ENCODE measurements around the gene OSBPL5. TPM values are rescaled to one million over a fixed set of nuclear protein-coding genes. Genes with fewer than 3 reads are reported as not detected.

The OSBPL5 gene
- total and polyA plus RNA-seq, 2 of the 4 experiments (the other 2 are of a cell fraction), result 14.9 to 22.3 TPM

- Histone ChIP-seq H2AK9ac (replicated peaks; ENCODE audit: low read depth, low read length, poor library complexity) (no peak overlapping the region), H3K56ac (ENCODE audit: extremely low read depth, insufficient read depth, low read length) (no peak overlapping the region), H3K4me3 (ENCODE audit: insufficient read depth, low read depth, low read length) (no peak overlapping the region), H3K9me3 (ENCODE audit: control insufficient read depth, insufficient read depth, low read length) (no peaks in the 10 kb centered on the region), H3K4me2 (ENCODE audit: low read depth, low read length) (no peak overlapping the region), H3K23ac (ENCODE audit: low read depth, low read length) (no peak overlapping the region), H3K27ac (ENCODE audit: insufficient read depth, low read length) (no peak overlapping the region), H4K91ac (ENCODE audit: insufficient read depth, low read depth, low read length) (no peak overlapping the region), H3K36me3 (ENCODE audit: control insufficient read depth, insufficient read depth, low read length) (no peaks in the 10 kb centered on the region), H4K20me1 (ENCODE audit: insufficient read depth, low read length) (no peaks in the 10 kb centered on the region), H3K9me1 (ENCODE audit: insufficient read depth, low read length) (no peaks in the 10 kb centered on the region), H3K18ac (ENCODE audit: low read depth, low read length) (no peak overlapping the region), H4K5ac (ENCODE audit: low read depth, low read length) (no peak overlapping the region), H4K8ac (ENCODE audit: low read depth in 2 of 2, low read length in 2 of 2) (no peak overlapping the region), H3K4me1 (ENCODE audit: control insufficient read depth, insufficient read depth, low read length) (no peaks in the 10 kb centered on the region), H3K79me1 (ENCODE audit: low read depth in 1 of 2, low read length in 2 of 2) (no peaks in the 10 kb centered on the region), H2BK20ac (ENCODE audit: low read depth, low read length) (no peak overlapping the region), H3K14ac (replicated peaks; ENCODE audit: low read depth, low read length) (no peak overlapping the region), H2AFZ (replicated peaks; ENCODE audit: low read length, poor library complexity) (no peak overlapping the region), H3K9ac (ENCODE audit: low read depth, low read length) (no peak overlapping the region), H3K27me3 (ENCODE audit: control insufficient read depth, insufficient read depth, low read length) (peaks cover 57% of the 10 kb centered on the region), H2BK5ac (ENCODE audit: low read depth, low read length, poor library complexity, severe bottlenecking) (no peak overlapping the region), H2AK5ac (ENCODE audit: low read depth, low read length) (no peak overlapping the region; the same call in 1 of the 2 replicates), H3K4ac (ENCODE audit: low read depth, low read length) (no peak overlapping the region), H2BK120ac (ENCODE audit: low read depth, low read length) (no peak overlapping the region), H2BK15ac (ENCODE audit: low read depth, low read length) (no peak overlapping the region)
- WGBS, 2 experiments (ENCODE audit: extremely low coverage in 2 of 2, insufficient read length in 1 of 2), result 78% methylated on average over 5 of the region's 22 CpGs; no CpG with 5 or more reads in 1 of the 2 experiments
- DNase-seq (peak; percentile 14), ATAC-seq (ENCODE audit: low read depth) (peak; percentile 73)
- TF ChIP-seq USF2 (IDR thresholded peaks at IDR 0.05; ENCODE audit: low read depth, low read length) (no peak), RAD21 (IDR thresholded peaks at IDR 0.05; ENCODE audit: low read length) (peak; percentile 53), CEBPB (IDR thresholded peaks at IDR 0.05; ENCODE audit: low read depth, low read length) (no peak), CHD1 (IDR thresholded peaks at IDR 0.05; ENCODE audit: low read depth, low read length) (no peak), BHLHE40 (IDR thresholded peaks at IDR 0.05; ENCODE audit: low read depth, low read length) (peak; percentile 79; the same call in 1 of the 2 replicates), MXI1 (IDR thresholded peaks at IDR 0.05; ENCODE audit: borderline replicate concordance, low read depth, low read length) (no peak), SMC3 (IDR thresholded peaks at IDR 0.05; ENCODE audit: low read depth, low read length) (peak; percentile 40), RFX5 (IDR thresholded peaks at IDR 0.05; ENCODE audit: low read depth, low read length) (no peak), CTCF (conservative IDR thresholded peaks at IDR 0.05; ENCODE audit: low read depth, low read length) (peak; percentile 51), RCOR1 (IDR thresholded peaks at IDR 0.05; ENCODE audit: insufficient replicate concordance, low read length) (no peak), NFE2L2 (IDR thresholded peaks at IDR 0.05; ENCODE audit: low read depth, low read length) (no peak), ELK1 (IDR thresholded peaks at IDR 0.05; ENCODE audit: borderline replicate concordance, low read depth, low read length) (no peak), MAZ (IDR thresholded peaks at IDR 0.05; ENCODE audit: borderline replicate concordance, low read depth, low read length) (no peak)
- in situ Hi-C loops (cut with MboI; ENCODE audit: low sequenced_read_pairs) (no loop called here), dilution Hi-C loops (cut with HindIII; ENCODE audit: low sequenced_read_pairs, unreplicated experiment) (no loop called here), intact Hi-C loops (cut with micrococcal nuclease) (no loop called here)
- ChIA-PET CTCF (interaction anchor here (0.6 to 1.2 kb wide), 2 partner anchors 12 to 26 kb away, joined by 5 read pairs; no protein-coding TSS in a partner anchor), POLR2A (ENCODE audit: unreplicated experiment) (no interaction called here)
- BruUV-seq (replicated peaks), result no TSS peak
These were observed 30.4 kb upstream of the OSBPL5 start for GRCh38 chr11:3195251-3196160.

Measured in IMR-90 (cell line).